GM19463 (cell line): Measurements from ENCODE around the gene TMEM106A.
A peak's percentile ranks its signal among the peaks of the same experiment; 100 is the strongest.
"Not testable (repeated sequence)": the region's sequence is repeated elsewhere in the genome, so short reads cannot be mapped to it uniquely, and the experiment has no call there.

Experiments
- ATAC-seq: cut with Tn5 transposase; IDR thresholded peaks from one replicate; pipeline ENCODE4 v1.9.1; 2021; ENCODE audit warnings: mild to moderate bottlenecking, moderate library complexity; ENCODE audit not compliant: unreplicated experiment

TMEM106A gene, protein sequence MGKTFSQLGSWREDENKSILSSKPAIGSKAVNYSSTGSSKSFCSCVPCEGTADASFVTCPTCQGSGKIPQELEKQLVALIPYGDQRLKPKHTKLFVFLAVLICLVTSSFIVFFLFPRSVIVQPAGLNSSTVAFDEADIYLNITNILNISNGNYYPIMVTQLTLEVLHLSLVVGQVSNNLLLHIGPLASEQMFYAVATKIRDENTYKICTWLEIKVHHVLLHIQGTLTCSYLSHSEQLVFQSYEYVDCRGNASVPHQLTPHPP

GRCh38 chr17:43211480-43212402 lies at the start of gene TMEM106A:
TSS of gene TMEM106A (plus strand) at chr17:43211875. CDS start at chr17:43213042, 1,167 bp downstream.
- peak; percentile 64 for ATAC-seq

DNA sequence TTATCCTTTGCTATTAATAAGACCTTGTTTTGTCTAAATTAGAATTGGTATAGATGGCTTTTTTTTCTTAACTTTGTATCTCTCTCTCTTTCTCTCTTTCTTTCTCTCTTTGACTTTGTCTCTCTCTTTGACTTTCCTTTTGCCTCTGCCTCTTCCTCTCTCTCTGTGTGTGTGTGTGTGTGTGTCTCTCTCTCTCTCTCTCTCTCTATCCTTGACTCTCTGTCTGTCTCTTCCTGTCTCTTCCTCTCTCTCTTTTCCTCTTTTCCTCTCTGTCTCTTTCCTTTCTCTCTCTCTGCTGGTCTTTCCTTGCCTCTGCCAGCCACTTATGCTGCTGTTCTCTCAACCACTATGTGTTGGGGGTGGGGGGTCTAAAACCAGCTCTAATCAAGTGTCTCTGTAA lies 45.7 kb upstream of the TMEM106A start:
- not testable (repeated sequence) for ATAC-seq

DNA sequence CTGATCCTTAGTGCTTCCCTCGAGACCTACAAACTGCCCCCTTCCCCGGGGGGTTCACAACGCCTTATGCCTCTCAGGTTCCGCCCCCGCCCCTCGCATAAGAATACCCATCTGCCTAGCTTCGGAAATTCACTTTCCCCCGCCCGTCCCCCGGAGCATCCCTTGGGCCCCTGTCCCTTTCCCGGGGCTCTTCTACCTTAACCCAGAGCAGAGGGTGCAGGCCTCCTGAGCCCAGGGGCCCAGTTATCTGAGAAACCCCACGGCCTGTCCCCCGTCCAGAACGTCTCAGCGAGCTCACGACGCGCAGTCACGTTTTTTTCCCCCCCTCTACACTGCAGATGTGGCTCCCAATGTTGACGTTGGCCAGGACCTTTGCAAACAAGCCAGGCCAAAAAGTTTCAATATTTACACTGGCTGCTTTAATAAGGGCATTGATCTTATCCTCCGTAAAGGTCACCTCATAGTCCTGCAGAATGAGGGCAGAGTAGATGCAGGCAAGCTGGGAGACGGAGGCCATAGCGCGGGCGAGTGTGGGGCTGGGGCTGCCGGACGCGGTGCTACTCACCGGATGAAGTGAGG lies 42.0 kb upstream of the TMEM106A start:
- peak; percentile 18 for ATAC-seq

DNA sequence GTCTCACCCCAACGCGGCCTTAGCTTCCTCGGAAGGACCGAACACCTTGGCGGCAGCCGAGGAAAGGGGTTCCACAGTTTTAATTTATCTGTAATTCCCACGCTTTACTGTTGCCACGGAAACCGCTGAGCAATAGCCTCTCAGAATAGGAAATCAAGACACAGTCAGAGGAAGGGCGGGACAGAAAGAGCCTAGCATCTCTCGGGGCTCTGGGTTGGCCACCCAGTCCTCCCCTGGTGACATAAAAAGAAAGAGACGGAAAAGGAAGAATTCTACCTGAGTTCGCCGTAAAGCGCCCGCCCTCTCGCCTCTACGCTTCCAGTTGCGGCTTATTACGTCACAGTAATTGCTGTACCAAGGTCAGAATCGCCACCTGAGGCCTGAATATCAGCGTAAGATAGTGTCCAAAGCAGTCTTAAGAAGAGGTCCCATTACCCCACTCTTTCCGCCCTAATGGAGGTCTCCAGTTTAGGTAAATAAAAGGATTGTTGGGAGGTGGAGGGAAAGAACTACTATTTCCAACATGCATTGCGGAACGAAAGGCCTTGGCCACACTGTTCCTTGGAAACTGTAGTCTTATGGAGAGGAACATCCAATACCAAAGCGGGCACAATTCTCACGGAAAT lies 41.4 kb upstream of the TMEM106A start:
- ATAC-seq, result peak; percentile 56

- ATAC-seq, result peak; percentile 73
Observed at GRCh38 chr17:43170766-43171585, 40.7 kb upstream of the TMEM106A start, which contains the start of gene NBR1. TSS of gene NBR1 (plus strand) at chr17:43171214. CDS start at chr17:43175800, 4,586 bp downstream.

DNA sequence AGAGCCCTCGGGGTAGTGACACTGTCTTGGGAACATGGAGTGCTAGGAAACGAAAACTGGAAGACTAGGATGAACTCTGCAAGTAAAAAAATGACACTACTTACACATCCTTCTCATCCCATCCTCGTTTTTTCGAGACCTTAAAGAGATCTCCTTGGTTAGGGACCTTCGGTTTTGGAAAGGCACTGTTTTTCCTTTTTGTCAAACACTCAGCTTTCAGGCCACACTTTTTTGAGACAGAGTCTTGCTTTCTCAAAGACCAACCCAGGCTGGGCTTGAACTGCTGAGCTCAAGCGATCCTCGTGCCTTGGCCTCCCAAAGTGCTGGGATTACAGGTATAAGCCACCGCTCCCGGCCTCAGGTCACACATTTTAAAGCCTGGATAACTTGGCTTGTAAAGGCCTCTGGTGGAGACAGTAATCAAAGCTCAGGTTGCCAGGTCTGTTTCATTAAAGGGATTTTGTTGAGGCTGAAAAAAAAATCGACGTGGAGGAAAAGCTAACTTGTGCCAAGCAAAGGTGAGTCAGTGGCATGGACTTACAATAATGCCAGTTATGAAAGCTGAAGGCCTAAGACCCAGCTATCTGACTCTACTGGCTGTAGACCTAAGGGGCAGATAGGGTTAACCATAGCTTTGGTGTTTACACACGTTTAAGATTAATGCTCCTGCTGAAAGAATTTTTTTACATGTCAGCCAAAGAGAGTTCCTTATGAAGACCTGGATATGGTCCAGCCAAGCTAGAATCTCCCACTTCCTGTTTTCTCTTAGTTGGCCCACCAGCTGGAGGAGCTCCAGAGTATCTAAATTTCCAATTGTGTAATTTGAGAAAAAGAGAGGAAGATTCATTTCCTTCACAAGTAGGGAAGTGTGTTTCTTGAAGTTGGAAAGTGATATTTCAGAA lies 39.8 kb upstream of the TMEM106A start:
- ATAC-seq, result no peak

GRCh38 chr17:43175213-43176118 lies 36.2 kb upstream of the TMEM106A start:
- no peak for ATAC-seq

GRCh38 chr17:43176119-43176570 lies 35.5 kb upstream of the TMEM106A start:
- no peak for ATAC-seq

DNA sequence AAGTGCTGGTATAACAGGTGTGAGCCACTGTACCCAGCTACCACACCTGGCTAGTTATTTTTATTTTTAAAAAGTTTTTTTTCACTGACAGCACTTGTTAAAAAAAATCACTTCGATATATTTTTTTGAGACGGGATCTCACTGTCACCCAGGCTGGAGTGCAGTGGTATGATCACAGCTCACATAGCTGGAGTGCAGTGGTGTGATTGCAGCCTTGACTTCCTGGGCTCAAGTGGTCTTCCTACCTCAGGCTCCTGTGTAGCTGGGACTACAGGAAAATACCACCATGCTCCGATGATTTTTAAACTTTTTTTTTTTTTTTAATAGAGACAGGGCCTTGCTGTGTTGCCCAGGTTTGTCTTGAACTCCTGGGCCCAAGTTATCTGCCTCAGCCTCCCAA lies 27.8 kb upstream of the TMEM106A start:
- no peak for ATAC-seq

- ATAC-seq, result not testable (repeated sequence)
Observed at GRCh38 chr17:43186656-43187055, 25.0 kb upstream of the TMEM106A start.

DNA sequence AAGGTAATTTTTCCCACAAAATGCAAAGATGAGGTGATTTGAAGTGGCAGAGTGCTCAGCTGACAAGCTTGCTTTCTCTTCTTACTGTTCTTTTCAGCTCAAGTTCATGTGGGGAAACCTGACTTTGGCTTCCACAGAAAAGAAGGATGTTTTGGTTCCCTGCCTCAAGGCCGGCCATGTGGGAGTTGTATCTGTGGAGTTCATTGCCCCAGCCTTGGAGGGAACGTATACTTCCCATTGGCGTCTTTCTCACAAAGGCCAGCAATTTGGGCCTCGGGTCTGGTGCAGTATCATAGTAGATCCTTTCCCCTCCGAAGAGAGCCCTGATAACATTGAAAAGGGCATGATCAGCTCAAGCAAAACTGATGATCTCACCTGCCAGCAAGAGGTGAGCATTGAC lies 18.4 kb upstream of the TMEM106A start:
- no peak for ATAC-seq

DNA sequence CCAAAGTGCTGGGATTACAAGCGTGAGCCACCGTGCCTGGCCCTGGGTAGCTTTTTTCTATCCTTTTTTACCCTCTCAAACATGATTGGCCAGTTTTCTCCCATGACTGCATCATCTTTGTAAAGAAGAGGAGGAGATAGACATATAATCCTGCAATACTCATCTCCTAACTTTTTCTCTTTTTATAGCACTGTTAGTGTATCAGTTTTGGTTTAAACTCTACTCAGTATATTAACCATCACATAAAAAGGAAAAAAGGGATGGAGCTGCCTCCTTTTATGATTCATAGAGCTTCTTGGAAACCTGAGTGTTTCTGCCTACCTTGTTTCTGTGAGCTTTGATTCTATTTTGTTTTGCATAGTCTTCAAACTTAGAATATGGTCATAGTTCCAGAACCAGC lies 12.0 kb upstream of the TMEM106A start:
- no peak for ATAC-seq

DNA sequence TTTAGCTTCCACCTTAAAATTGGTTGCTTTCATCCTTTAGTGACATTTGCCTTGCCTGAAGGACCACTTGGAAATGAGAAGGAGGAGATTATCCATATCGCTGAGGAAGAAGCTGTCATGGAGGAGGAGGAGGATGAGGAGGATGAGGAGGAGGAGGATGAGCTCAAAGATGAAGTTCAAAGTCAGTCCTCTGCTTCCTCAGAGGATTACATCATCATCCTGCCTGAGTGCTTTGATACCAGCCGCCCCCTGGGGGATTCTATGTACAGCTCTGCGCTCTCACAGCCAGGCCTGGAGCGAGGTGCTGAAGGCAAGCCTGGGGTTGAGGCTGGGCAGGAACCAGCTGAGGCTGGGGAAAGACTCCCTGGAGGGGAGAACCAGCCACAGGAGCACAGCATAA lies 11.5 kb upstream of the TMEM106A start:
- no peak for ATAC-seq

DNA sequence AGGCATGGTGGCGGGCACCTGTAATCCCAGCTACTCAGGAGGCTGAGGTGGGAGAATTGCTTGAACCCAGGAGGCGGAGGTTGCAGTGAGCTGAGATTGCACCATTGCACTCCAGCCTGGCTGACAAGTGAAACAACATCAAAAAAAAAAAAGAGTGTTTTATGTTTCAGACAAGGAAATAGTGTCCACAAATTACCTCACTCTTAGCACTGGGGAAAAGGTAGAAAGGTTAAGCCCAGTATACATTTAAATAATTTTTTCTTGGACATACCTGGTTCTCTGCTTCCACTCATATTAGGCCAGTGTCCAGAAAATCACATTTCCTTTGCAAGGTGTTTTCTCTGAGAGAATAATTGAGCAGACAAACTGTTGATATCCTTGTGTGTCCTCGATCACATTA lies 8.7 kb upstream of the TMEM106A start:
- ATAC-seq, result not testable (repeated sequence)

DNA sequence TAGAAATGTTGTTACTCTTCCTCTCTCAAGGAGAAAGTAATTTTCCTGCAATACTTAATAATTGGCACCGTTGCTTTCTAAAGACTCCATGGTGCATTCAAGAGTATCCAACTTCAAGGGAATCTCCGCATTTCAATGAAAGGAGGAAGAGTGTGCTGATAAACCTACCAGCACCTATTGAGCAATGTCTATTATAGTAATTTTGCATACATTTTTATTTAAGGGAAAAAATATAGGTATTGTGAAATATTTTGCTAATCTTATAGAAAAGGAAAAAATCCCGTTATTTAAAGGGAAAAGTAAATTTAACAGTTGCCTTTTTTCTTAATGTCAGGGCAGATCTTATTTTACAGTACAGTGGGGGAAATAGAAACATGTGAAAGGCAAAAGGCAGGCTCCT lies 1.1 kb upstream of the TMEM106A start:
- no peak for ATAC-seq

DNA sequence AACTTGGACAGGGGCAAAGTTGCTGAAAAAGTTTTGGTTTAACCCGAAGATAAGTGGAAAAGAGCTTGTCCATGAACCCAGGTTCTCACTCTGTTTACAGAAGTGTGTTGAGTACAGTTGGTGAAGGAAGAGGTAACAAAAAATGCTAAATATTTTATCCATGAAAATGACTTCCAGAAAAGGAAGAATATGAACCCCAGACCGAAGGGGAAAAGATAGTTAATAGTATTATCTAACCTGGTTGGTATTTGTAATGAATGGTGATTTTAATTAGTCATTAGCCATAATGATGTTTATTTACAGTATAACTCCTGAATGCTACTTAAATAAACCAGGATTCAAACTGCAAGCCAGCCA lies 574 bp upstream of the TMEM106A start:
- no peak for ATAC-seq

GRCh38 chr17:43212641-43213490 lies 1.2 kb downstream of the TMEM106A start:
- ATAC-seq, result no peak
